Measurements from ENCODE around the gene GALNT14.

Gene GALNT14

GRCh38 chr2:31086590-31086989 lies 51.6 kb downstream of the GALNT14 start:
- H3K4me3 ChIP-seq (ENCODE audit: low read depth, low read length): no peak overlapping the region
- no peak for TF ChIP-seq CTCF (IDR thresholded peaks at IDR 0.05; ENCODE audit: low read depth, low read length)

- TF ChIP-seq CTCF (IDR thresholded peaks at IDR 0.05; ENCODE audit: low read depth, low read length): no peak
- H3K4me3 ChIP-seq (ENCODE audit: low read depth, low read length): no peak overlapping the region
Measured at GRCh38 chr2:31083234-31083993, 54.8 kb downstream of the GALNT14 start.

GRCh38 chr2:31082002-31082401 lies 56.2 kb downstream of the GALNT14 start:
- H3K4me3 ChIP-seq (ENCODE audit: low read depth, low read length): no peak overlapping the region
- TF ChIP-seq CTCF (IDR thresholded peaks at IDR 0.05; ENCODE audit: low read depth, low read length): no peak

- no peak overlapping the region for H3K4me3 ChIP-seq (ENCODE audit: low read depth, low read length)
Measured at GRCh38 chr2:31081492-31081891, 56.7 kb downstream of the GALNT14 start.

GRCh38 chr2:31080361-31080760 lies 57.9 kb downstream of the GALNT14 start:
- TF ChIP-seq CTCF (IDR thresholded peaks at IDR 0.05; ENCODE audit: low read depth, low read length): no peak
- H3K4me3 ChIP-seq (ENCODE audit: low read depth, low read length): no peak overlapping the region

More at GRCh38 chr2:31081492-31081891, 56.7 kb downstream of the GALNT14 start:
- TF ChIP-seq CTCF (IDR thresholded peaks at IDR 0.05; ENCODE audit: low read depth, low read length): no peak

GRCh38 chr2:31079665-31080064 lies 58.6 kb downstream of the GALNT14 start:
- H3K4me3 ChIP-seq (ENCODE audit: low read depth, low read length): no peak overlapping the region
- TF ChIP-seq CTCF (IDR thresholded peaks at IDR 0.05; ENCODE audit: low read depth, low read length): peak; percentile 24; the same call in 1 of the 2 replicates

- TF ChIP-seq CTCF (IDR thresholded peaks at IDR 0.05; ENCODE audit: low read depth, low read length): no peak
- no peak overlapping the region for H3K4me3 ChIP-seq (ENCODE audit: low read depth, low read length)
Measured at GRCh38 chr2:31078579-31079105, 59.6 kb downstream of the GALNT14 start.

All from WI38 (cell line).